Dendritic cell treated with granulocyte-macrophage colony-stimulating factor and Interleukin-4, amounts not matched to agents 40 ng/mL and 50 ng/mL, for 4 days (primary cell): Measurements from ENCODE around the gene MYCBP2.

ENCODE experiments used
- H3K27ac Mint-ChIP-seq: one replicate; pipeline ENCODE4 v1.8.0; 2022; ENCODE audit warnings: mild to moderate bottlenecking, mixed read lengths
- H3K27me3 Mint-ChIP-seq: one replicate; pipeline ENCODE4 v1.8.0; 2022; ENCODE audit warnings: mild to moderate bottlenecking, mixed read lengths
- H3K36me3 Mint-ChIP-seq: one replicate; pipeline ENCODE4 v1.8.0; 2022; ENCODE audit warnings: low read depth, mixed read lengths
- H3K4me1 Mint-ChIP-seq: one replicate; pipeline ENCODE4 v1.8.0; 2022; ENCODE audit warnings: low read depth, mixed read lengths
- H3K4me3 Mint-ChIP-seq: one replicate; pipeline ENCODE4 v1.8.0; 2022; ENCODE audit warnings: mild to moderate bottlenecking, moderate library complexity, mixed read lengths
- H3K9me3 Mint-ChIP-seq: one replicate; pipeline ENCODE4 v1.8.0; 2022; ENCODE audit warnings: mixed read lengths
- intact Hi-C: fragments of 100-400 bp; cut with micrococcal nuclease; formaldehyde crosslinking; loops from one replicate; pipeline ENCODE4 v1.15.0; 2022

Gene MYCBP2

GRCh38 chr13:77002590-77003190, 324.2 kb downstream of the MYCBP2 start:
- no peaks in the 10 kb centered on the region for H3K27me3 Mint-ChIP-seq
- peaks cover 69% of the 10 kb centered on the region for H3K36me3 Mint-ChIP-seq
- no peaks in the 10 kb centered on the region for H3K9me3 Mint-ChIP-seq
- H3K27ac Mint-ChIP-seq, result no peak overlapping the region
- H3K4me3 Mint-ChIP-seq, result no peak overlapping the region
- intact Hi-C loops, result loop anchor here (5.0 kb wide), 1 partner anchor 175 kb away; no protein-coding TSS in a partner anchor
- peaks cover 6% of the 10 kb centered on the region for H3K4me1 Mint-ChIP-seq

- intact Hi-C loops, result loop anchor here (5.0 kb wide), 1 partner anchor 175 kb away; no protein-coding TSS in a partner anchor
- Mint-ChIP-seq H3K27me3 (no peaks in the 10 kb centered on the region), H3K27ac (no peak overlapping the region), H3K9me3 (no peaks in the 10 kb centered on the region), H3K36me3 (peaks cover 69% of the 10 kb centered on the region), H3K4me3 (no peak overlapping the region), H3K4me1 (peaks cover 6% of the 10 kb centered on the region)
Observed at GRCh38 chr13:77001963-77002587, 324.8 kb downstream of the MYCBP2 start.

GRCh38 chr13:77001540-77001939, 325.4 kb downstream of the MYCBP2 start:
- Mint-ChIP-seq H3K36me3 (peaks cover 69% of the 10 kb centered on the region), H3K4me1 (peaks cover 6% of the 10 kb centered on the region)

GRCh38 chr13:77000475-77000874, 326.4 kb downstream of the MYCBP2 start:
- no peak overlapping the region for H3K27ac Mint-ChIP-seq
- H3K4me1 Mint-ChIP-seq, result peaks cover 6% of the 10 kb centered on the region
- H3K4me3 Mint-ChIP-seq, result no peak overlapping the region
- H3K9me3 Mint-ChIP-seq, result no peaks in the 10 kb centered on the region
- intact Hi-C loops, result loop anchor here (5.0 kb wide), 1 partner anchor 177 kb away; no protein-coding TSS in a partner anchor
- H3K27me3 Mint-ChIP-seq, result no peaks in the 10 kb centered on the region
- peaks cover 79% of the 10 kb centered on the region for H3K36me3 Mint-ChIP-seq

More at GRCh38 chr13:77001540-77001939, 325.4 kb downstream of the MYCBP2 start:
- no peak overlapping the region for H3K4me3 Mint-ChIP-seq
- no peaks in the 10 kb centered on the region for H3K9me3 Mint-ChIP-seq
- no peak overlapping the region for H3K27ac Mint-ChIP-seq
- intact Hi-C loops, result loop anchor here (5.0 kb wide), 1 partner anchor 176 kb away; no protein-coding TSS in a partner anchor
- no peaks in the 10 kb centered on the region for H3K27me3 Mint-ChIP-seq
